AG04449 (cell line): Measurements from ENCODE around the gene ZIC2.

Experiments
- CTCF ChIA-PET: fragments of 350-600 bp; formaldehyde crosslinking; extraction: SDS; loops from one replicate; lab custom pipeline; 2021; ENCODE audit warnings: antibody characterized with exemption; lab: Yijun Ruan, JAX
- POLR2A ChIA-PET: fragments of 400-600, 350-600 bp; formaldehyde crosslinking; extraction: SDS; loops from one replicate; lab custom pipeline; 2020; ENCODE audit warnings: antibody characterized with exemption, inconsistent platforms; lab: Yijun Ruan, JAX
- DNase-seq: peaks from one replicate; pipeline ENCODE4 v3.0.0-alpha.2; 2010; ENCODE audit warnings: low read depth, low spot score
- H3K4me3 ChIP-seq: 2 replicates; pipeline ENCODE4 v1.5.1; 2011; ENCODE audit warnings: low read depth, mild to moderate bottlenecking, control low read depth, low read length
- TF ChIP-seq, protein P1 (sequence below): IDR thresholded peaks from one replicate; pipeline ENCODE4 v1.5.1; 2011; ENCODE audit warnings: mild to moderate bottlenecking, moderate library complexity, low read length, control low read depth, inconsistent platforms; ENCODE audit not compliant: insufficient read depth; ENCODE audit errors: missing control alignments

The ZIC2 gene

DNA sequence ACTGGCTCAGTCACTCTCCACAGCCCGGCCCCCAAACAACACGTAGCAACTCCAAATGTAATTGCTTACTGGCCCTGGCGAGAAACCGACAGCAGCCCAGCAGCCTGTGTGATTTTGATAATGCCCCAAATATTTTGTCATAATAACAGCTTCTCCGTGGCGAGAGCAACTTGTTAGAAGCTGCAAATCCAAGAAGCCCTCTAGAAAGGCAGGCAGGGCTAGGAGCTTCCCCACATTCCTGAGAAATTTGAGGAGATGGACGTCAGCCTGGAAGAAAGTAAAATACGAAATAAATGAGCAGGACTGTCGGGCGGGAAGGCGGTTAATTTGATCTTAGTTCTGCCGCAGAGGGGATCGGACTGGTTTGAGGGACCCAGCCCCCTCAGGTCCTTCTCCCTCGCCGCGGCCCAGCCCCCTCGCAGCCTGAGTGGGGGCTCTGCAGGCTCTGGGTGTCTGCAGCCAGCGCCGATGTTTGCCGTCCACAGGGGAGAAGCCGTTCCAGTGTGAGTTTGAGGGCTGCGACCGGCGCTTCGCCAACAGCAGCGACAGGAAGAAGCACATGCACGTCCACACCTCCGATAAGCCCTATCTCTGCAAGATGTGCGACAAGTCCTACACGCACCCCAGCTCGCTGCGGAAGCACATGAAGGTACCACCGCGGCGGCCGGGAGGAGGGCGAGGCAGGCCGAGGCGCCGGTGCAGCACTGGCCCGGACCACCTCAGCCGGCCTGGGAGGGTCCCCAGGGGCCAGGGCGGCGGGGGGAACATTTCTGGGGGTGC, 3.1 kb downstream of the ZIC2 start:
- no peak for DNase-seq
- TF ChIP-seq, protein P1, sequence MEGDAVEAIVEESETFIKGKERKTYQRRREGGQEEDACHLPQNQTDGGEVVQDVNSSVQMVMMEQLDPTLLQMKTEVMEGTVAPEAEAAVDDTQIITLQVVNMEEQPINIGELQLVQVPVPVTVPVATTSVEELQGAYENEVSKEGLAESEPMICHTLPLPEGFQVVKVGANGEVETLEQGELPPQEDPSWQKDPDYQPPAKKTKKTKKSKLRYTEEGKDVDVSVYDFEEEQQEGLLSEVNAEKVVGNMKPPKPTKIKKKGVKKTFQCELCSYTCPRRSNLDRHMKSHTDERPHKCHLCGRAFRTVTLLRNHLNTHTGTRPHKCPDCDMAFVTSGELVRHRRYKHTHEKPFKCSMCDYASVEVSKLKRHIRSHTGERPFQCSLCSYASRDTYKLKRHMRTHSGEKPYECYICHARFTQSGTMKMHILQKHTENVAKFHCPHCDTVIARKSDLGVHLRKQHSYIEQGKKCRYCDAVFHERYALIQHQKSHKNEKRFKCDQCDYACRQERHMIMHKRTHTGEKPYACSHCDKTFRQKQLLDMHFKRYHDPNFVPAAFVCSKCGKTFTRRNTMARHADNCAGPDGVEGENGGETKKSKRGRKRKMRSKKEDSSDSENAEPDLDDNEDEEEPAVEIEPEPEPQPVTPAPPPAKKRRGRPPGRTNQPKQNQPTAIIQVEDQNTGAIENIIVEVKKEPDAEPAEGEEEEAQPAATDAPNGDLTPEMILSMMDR: no peak
- no peak overlapping the region for H3K4me3 ChIP-seq
- CTCF ChIA-PET: interaction anchor here (0.7 to 1.2 kb wide), 2 partner anchors 12 to 330 kb away, joined by 3 to 4 read pairs; no protein-coding TSS in a partner anchor
- POLR2A ChIA-PET: no interaction called here

DNA sequence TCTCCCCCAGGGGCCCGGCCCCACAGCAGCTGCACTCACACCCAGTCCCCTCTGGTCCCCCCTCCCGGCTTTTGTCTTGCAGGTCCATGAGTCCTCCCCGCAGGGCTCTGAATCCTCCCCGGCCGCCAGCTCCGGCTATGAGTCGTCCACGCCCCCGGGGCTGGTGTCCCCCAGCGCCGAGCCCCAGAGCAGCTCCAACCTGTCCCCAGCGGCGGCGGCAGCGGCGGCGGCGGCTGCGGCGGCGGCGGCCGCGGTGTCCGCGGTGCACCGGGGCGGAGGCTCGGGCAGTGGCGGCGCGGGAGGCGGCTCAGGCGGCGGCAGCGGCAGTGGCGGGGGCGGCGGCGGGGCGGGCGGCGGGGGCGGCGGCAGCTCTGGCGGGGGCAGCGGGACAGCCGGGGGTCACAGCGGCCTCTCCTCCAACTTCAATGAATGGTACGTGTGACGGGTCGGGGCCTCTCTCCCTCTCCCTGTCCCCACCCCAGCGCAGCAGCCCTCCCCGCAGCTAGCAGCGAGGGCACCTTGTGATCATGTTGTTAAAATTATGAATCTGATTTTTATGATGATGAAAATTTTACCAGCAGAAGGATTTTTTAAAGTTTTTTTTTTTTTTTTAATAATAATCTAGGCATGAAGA, 3.8 kb downstream of the ZIC2 start:
- no peak for DNase-seq
- no peak overlapping the region for H3K4me3 ChIP-seq
- CTCF ChIA-PET: interaction anchor here (1.2 to 2.0 kb wide), 2 partner anchors 11 to 250 kb away, joined by 4 to 6 read pairs; no protein-coding TSS in a partner anchor
- TF ChIP-seq, protein P1: no peak
- POLR2A ChIA-PET: no interaction called here

DNA sequence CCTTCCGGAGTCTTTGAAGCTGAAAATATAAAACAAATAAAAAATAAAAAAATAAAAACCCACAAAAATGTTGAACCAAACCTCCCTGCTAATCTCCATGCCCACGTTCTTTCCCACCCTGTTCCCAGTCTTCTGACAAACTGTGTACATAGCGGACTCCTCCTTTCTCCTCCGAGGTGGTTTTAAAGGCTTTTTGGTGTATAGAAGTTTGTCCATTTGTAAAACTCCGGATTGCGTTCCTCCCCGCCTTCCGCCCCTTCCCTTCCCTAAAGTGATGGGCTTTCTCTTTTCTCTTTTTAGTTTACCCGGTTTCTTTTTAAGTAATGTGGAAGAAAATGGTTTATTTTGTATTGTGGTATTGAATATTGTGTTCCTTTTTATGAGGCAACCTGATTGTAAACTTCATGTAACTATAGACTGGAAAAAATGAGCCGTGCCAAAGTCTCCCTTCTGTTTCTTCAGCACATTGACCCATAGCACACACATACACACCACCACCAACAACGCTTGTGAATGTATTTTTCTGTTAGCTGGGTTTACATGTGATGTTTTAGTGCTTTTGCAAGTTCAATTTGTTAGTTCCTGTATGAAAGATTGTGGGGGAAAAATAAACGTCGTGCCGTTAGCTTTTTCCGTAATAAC, 4.4 kb downstream of the ZIC2 start:
- no peak overlapping the region for H3K4me3 ChIP-seq
- DNase-seq: no peak
- POLR2A ChIA-PET: no interaction called here

DNA sequence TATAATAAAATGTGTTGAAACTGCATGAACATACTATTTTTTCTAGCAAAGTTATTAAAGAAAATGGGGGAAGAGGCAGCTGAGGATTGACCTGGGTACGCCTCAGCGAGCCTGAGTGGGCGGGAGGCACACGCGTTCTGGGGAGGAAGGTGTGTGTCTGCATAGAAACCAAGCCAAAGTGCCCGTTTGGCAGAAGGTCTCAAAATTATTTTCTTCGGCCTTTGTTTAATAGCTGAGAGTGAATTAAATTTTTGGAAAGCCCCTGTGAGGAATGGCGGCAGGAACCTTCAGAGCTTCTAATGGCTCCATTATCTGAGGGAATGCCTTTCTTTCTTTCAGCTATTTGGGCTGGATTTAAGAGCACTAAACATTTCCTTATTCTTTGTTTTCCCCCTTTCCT, 5.2 kb downstream of the ZIC2 start:
- DNase-seq: no peak
- ChIA-PET POLR2A (no interaction called here), CTCF (interaction anchor here (2.0 kb wide), 1 partner anchor 249 kb away, joined by 6 read pairs; no protein-coding TSS in a partner anchor)
- TF ChIP-seq, protein P1: no peak
- H3K4me3 ChIP-seq: no peak overlapping the region

More for the DNA sequence above, 4.4 kb downstream of the ZIC2 start:
- CTCF ChIA-PET: interaction anchor here (2.0 kb wide), 1 partner anchor 249 kb away, joined by 6 read pairs; no protein-coding TSS in a partner anchor
- TF ChIP-seq, protein P1: no peak

DNA sequence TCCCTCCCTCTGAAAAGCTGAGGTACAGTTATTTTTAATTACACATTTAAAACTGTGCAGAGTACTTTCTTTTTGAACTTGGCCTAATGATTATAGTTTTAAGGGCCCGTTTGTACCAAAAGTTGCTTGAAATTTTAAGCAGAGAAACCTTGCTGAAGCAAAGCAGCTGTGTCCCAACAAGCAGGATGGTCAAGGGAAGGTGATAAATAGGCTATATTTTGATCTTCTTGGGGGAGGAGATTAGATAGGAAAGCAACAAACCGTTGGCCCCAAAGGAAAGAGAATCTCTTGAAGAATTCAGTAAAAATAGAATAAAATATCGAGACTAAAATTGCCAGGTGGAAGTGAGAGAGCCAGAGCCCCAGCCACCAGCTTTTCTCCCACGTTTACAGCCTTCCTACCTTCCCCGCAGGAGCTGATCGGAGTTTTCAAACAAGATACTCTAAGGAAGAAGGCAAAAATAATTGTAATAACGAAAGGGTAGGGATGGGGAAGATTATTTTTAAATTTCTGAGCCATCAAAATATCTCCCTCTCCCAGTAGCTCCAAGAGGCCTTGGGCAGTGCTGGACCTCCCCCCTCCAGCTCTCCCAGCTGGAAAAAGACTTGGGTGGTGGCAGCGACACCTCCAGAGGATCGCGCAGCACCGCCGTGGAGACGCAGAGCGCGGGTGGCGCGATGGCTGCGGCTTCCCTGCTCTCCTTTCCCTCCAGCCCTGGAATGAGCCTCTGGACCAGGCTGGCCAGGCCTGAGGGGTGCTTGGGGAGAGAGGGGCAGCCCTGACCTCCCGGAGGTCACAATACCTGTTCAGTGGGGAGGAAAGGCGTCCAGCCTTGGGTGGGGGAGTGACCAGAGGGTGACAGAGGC, 5.8 kb downstream of the ZIC2 start:
- ChIA-PET CTCF (interaction anchor here (2.0 kb wide), 1 partner anchor 248 kb away, joined by 6 read pairs; no protein-coding TSS in a partner anchor), POLR2A (no interaction called here)
- no peak for DNase-seq
- TF ChIP-seq, protein P1: no peak
- H3K4me3 ChIP-seq: no peak overlapping the region
